Peyer's patch (tissue), 4 donors: ENCODE results near the gene EDIL3.

Source experiments
- POLR2A ChIP-seq, 2 donors: fragments of 450-650 bp; IDR thresholded peaks; one replicate each; pipeline ENCODE4 v1.5.1; 2017; ENCODE audit warnings: antibody characterized with exemption in 2 of 2, mild to moderate bottlenecking in 2 of 2, moderate library complexity in 2 of 2
- TF ChIP-seq, protein P1 (sequence below), 6 experiments: fragments of 450-650 bp in 4 of 6; fragments of 200-600 bp in 2 of 6; sonication (generic) in 1 of 6; IDR thresholded peaks; one replicate each; pipeline ENCODE4 v1.5.1; 2017 to 2019; ENCODE audit warnings: antibody characterized with exemption in 6 of 6, mild to moderate bottlenecking in 3 of 6, moderate library complexity in 1 of 6

GRCh38 chr5:83947763-83948162 is 436.9 kb downstream of the EDIL3 start:
- TF ChIP-seq, protein P1, sequence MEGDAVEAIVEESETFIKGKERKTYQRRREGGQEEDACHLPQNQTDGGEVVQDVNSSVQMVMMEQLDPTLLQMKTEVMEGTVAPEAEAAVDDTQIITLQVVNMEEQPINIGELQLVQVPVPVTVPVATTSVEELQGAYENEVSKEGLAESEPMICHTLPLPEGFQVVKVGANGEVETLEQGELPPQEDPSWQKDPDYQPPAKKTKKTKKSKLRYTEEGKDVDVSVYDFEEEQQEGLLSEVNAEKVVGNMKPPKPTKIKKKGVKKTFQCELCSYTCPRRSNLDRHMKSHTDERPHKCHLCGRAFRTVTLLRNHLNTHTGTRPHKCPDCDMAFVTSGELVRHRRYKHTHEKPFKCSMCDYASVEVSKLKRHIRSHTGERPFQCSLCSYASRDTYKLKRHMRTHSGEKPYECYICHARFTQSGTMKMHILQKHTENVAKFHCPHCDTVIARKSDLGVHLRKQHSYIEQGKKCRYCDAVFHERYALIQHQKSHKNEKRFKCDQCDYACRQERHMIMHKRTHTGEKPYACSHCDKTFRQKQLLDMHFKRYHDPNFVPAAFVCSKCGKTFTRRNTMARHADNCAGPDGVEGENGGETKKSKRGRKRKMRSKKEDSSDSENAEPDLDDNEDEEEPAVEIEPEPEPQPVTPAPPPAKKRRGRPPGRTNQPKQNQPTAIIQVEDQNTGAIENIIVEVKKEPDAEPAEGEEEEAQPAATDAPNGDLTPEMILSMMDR (IDR thresholded peaks at IDR 0.05): no peak
- no peak for TF ChIP-seq POLR2A (IDR thresholded peaks at IDR 0.05)
